ENCODE results near the gene ZNF394.

Gene ZNF394

DNA sequence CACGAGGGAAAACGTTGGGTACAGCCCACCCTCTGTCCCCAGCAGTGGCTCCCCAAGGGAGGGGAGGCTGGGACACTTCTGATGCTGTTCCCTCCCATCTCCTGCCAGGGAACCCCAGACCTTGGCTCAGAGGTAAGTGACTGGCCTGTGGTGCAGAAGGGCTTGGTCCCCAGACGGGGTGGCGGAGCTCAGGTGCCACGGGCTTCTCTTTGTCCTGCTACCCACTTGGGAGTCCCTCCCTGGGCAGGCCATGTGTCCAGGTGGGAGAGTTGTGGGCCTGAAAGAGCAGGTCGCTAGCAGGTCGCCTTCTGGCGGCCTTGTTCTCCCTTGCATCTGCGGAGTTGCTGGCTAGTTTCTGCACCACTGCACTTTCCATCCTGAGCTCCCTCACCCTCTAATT is 44.2 kb downstream of the ZNF394 start:
- TF ChIP-seq ZBTB7A (IDR thresholded peaks at IDR 0.05; ENCODE audit: low read depth) (no peak), NFIC (IDR thresholded peaks at IDR 0.05) (no peak), TCF12 (IDR thresholded peaks at IDR 0.05; ENCODE audit: low read depth) (no peak), TEAD4 (IDR thresholded peaks at IDR 0.05) (no peak), YY1 (IDR thresholded peaks at IDR 0.05; ENCODE audit: low read depth) (no peak), EP300 (IDR thresholded peaks at IDR 0.05; ENCODE audit: borderline replicate concordance) (no peak), CREB1 (IDR thresholded peaks at IDR 0.05; ENCODE audit: low read depth) (no peak), RAD21 (IDR thresholded peaks at IDR 0.05; ENCODE audit: low read depth) (no peak), FOXM1 (IDR thresholded peaks at IDR 0.05; ENCODE audit: borderline replicate concordance, low read depth) (no peak), TAF1 (IDR thresholded peaks at IDR 0.05; ENCODE audit: low read depth) (no peak)
- TF ChIP-seq, protein P1, sequence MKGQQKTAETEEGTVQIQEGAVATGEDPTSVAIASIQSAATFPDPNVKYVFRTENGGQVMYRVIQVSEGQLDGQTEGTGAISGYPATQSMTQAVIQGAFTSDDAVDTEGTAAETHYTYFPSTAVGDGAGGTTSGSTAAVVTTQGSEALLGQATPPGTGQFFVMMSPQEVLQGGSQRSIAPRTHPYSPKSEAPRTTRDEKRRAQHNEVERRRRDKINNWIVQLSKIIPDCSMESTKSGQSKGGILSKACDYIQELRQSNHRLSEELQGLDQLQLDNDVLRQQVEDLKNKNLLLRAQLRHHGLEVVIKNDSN (IDR thresholded peaks at IDR 0.05) = no peak
- TF ChIP-seq, protein P2, sequence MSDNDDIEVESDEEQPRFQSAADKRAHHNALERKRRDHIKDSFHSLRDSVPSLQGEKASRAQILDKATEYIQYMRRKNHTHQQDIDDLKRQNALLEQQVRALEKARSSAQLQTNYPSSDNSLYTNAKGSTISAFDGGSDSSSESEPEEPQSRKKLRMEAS (IDR thresholded peaks at IDR 0.05) = no peak

GRCh38 chr7:99453105-99453504 is 47.0 kb downstream of the ZNF394 start:
- TF ChIP-seq TAF1 (IDR thresholded peaks at IDR 0.05; ENCODE audit: low read depth) = no peak
- TF ChIP-seq TEAD4 (IDR thresholded peaks at IDR 0.05) = no peak
- no peak for TF ChIP-seq EGR1 (IDR thresholded peaks at IDR 0.05)
- TF ChIP-seq, protein P2 (IDR thresholded peaks at IDR 0.05) = peak; percentile 41; the same call in 1 of the 2 replicates
- TF ChIP-seq NFIC (IDR thresholded peaks at IDR 0.05) = peak; percentile 70
- no peak for TF ChIP-seq YY1 (IDR thresholded peaks at IDR 0.05; ENCODE audit: low read depth)
- peak; percentile 30; the same call in 1 of the 2 replicates for TF ChIP-seq TCF12 (IDR thresholded peaks at IDR 0.05; ENCODE audit: low read depth)
- 0 out of 2 replicates have a peak, but pooled peaks have one; percentile 18 for TF ChIP-seq ZBTB7A (IDR thresholded peaks at IDR 0.05; ENCODE audit: low read depth)

- TF ChIP-seq, protein P2 (IDR thresholded peaks at IDR 0.05) = no peak
- TF ChIP-seq CREB1 (IDR thresholded peaks at IDR 0.05; ENCODE audit: low read depth) (no peak), NFIC (IDR thresholded peaks at IDR 0.05) (no peak), TAF1 (IDR thresholded peaks at IDR 0.05; ENCODE audit: low read depth) (no peak), FOXM1 (IDR thresholded peaks at IDR 0.05; ENCODE audit: borderline replicate concordance, low read depth) (no peak), CEBPB (IDR thresholded peaks at IDR 0.05) (no peak), TCF12 (IDR thresholded peaks at IDR 0.05; ENCODE audit: low read depth) (no peak), RAD21 (IDR thresholded peaks at IDR 0.05; ENCODE audit: low read depth) (no peak), EP300 (IDR thresholded peaks at IDR 0.05; ENCODE audit: borderline replicate concordance) (no peak), EGR1 (IDR thresholded peaks at IDR 0.05) (no peak), TEAD4 (IDR thresholded peaks at IDR 0.05) (no peak), YY1 (IDR thresholded peaks at IDR 0.05; ENCODE audit: low read depth) (no peak), ZBTB7A (IDR thresholded peaks at IDR 0.05; ENCODE audit: low read depth) (no peak)
- TF ChIP-seq, protein P3, sequence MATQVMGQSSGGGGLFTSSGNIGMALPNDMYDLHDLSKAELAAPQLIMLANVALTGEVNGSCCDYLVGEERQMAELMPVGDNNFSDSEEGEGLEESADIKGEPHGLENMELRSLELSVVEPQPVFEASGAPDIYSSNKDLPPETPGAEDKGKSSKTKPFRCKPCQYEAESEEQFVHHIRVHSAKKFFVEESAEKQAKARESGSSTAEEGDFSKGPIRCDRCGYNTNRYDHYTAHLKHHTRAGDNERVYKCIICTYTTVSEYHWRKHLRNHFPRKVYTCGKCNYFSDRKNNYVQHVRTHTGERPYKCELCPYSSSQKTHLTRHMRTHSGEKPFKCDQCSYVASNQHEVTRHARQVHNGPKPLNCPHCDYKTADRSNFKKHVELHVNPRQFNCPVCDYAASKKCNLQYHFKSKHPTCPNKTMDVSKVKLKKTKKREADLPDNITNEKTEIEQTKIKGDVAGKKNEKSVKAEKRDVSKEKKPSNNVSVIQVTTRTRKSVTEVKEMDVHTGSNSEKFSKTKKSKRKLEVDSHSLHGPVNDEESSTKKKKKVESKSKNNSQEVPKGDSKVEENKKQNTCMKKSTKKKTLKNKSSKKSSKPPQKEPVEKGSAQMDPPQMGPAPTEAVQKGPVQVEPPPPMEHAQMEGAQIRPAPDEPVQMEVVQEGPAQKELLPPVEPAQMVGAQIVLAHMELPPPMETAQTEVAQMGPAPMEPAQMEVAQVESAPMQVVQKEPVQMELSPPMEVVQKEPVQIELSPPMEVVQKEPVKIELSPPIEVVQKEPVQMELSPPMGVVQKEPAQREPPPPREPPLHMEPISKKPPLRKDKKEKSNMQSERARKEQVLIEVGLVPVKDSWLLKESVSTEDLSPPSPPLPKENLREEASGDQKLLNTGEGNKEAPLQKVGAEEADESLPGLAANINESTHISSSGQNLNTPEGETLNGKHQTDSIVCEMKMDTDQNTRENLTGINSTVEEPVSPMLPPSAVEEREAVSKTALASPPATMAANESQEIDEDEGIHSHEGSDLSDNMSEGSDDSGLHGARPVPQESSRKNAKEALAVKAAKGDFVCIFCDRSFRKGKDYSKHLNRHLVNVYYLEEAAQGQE (IDR thresholded peaks at IDR 0.05; ENCODE audit: low read depth) = no peak
- TF ChIP-seq, protein P1 (IDR thresholded peaks at IDR 0.05) = no peak
Observed at GRCh38 chr7:99452541-99452940, 47.5 kb downstream of the ZNF394 start.

- TF ChIP-seq YY1 (IDR thresholded peaks at IDR 0.05; ENCODE audit: low read depth) = no peak
- TF ChIP-seq CREB1 (IDR thresholded peaks at IDR 0.05; ENCODE audit: low read depth) = no peak
- no peak for TF ChIP-seq TEAD4 (IDR thresholded peaks at IDR 0.05)
- TF ChIP-seq FOXM1 (IDR thresholded peaks at IDR 0.05; ENCODE audit: borderline replicate concordance, low read depth) = no peak
- no peak for TF ChIP-seq RAD21 (IDR thresholded peaks at IDR 0.05; ENCODE audit: low read depth)
- TF ChIP-seq EGR1 (IDR thresholded peaks at IDR 0.05) = no peak
- TF ChIP-seq, protein P1 (IDR thresholded peaks at IDR 0.05) = no peak
- TF ChIP-seq, protein P3 (IDR thresholded peaks at IDR 0.05; ENCODE audit: low read depth) = no peak
- TF ChIP-seq TCF12 (IDR thresholded peaks at IDR 0.05; ENCODE audit: low read depth) = no peak
- no peak for TF ChIP-seq EP300 (IDR thresholded peaks at IDR 0.05; ENCODE audit: borderline replicate concordance)
- no peak for TF ChIP-seq CEBPB (IDR thresholded peaks at IDR 0.05)
- TF ChIP-seq ZBTB7A (IDR thresholded peaks at IDR 0.05; ENCODE audit: low read depth) = no peak
- no peak for TF ChIP-seq TAF1 (IDR thresholded peaks at IDR 0.05; ENCODE audit: low read depth)
- TF ChIP-seq, protein P2 (IDR thresholded peaks at IDR 0.05) = no peak
- no peak for TF ChIP-seq NFIC (IDR thresholded peaks at IDR 0.05)
Observed at GRCh38 chr7:99451936-99452335, 48.1 kb downstream of the ZNF394 start.

GRCh38 chr7:99449326-99449725 is 50.8 kb downstream of the ZNF394 start:
- TF ChIP-seq, protein P2 (IDR thresholded peaks at IDR 0.05) = no peak
- TF ChIP-seq TCF12 (IDR thresholded peaks at IDR 0.05; ENCODE audit: low read depth) (no peak), EGR1 (IDR thresholded peaks at IDR 0.05) (no peak), TEAD4 (IDR thresholded peaks at IDR 0.05) (no peak), RAD21 (IDR thresholded peaks at IDR 0.05; ENCODE audit: low read depth) (no peak), CREB1 (IDR thresholded peaks at IDR 0.05; ENCODE audit: low read depth) (no peak), CEBPB (IDR thresholded peaks at IDR 0.05) (no peak), FOXM1 (IDR thresholded peaks at IDR 0.05; ENCODE audit: borderline replicate concordance, low read depth) (no peak), TAF1 (IDR thresholded peaks at IDR 0.05; ENCODE audit: low read depth) (no peak), NFIC (IDR thresholded peaks at IDR 0.05) (no peak)
